Esophagus muscularis mucosa (tissue), 4 donors: Measurements from ENCODE around the gene NDUFV3. TPM values are rescaled to one million over a fixed set of nuclear protein-coding genes. Genes with fewer than 3 reads are reported as not detected.

Source experiments
- DNase-seq: peaks from one replicate; pipeline ENCODE4 v3.0.0-alpha.2; 2017; ENCODE audit errors: extremely low spot score
- H3K27ac ChIP-seq, 4 donors: fragments of 200-600 bp; sonication (generic); replicated peaks in 1 of 4; 1 replicate in 3 of 4; 2 replicates in 1 of 4; pipeline ENCODE4 v1.5.1; 2016 to 2019; ENCODE audit warnings: mild to moderate bottlenecking in 1 of 4
- H3K27me3 ChIP-seq, 4 donors: fragments of 200-600 bp; sonication (generic); one replicate each; pipeline versions ENCODE4 v1.5.1 to v1.6.0; 2016 to 2019
- H3K36me3 ChIP-seq, 4 donors: fragments of 200-600 bp; sonication (generic); one replicate each; pipeline ENCODE4 v1.5.1; 2016 to 2019
- H3K4me1 ChIP-seq, 4 donors: fragments of 200-600 bp; sonication (generic); one replicate each; pipeline ENCODE4 v1.5.1; 2016 to 2019
- H3K4me3 ChIP-seq, 4 donors: fragments of 200-600 bp; sonication (generic); 1 replicate in 2 of 4; 2 replicates in 2 of 4; pipeline ENCODE4 v1.5.1; 2016 to 2019; ENCODE audit warnings: mild to moderate bottlenecking in 4 of 4, moderate library complexity in 1 of 4
- H3K9me3 ChIP-seq, 4 donors: fragments of 200-600 bp; sonication (generic); 1 replicate in 3 of 4; 2 replicates in 1 of 4; pipeline ENCODE4 v1.5.1; 2016 to 2019
- EP300 ChIP-seq: sonication (generic); formaldehyde crosslinking; IDR thresholded peaks from one replicate; pipeline ENCODE4 v1.6.1; 2017; ENCODE audit warnings: antibody characterized with exemption
- POLR2A ChIP-seq: fragments of 450-650 bp; IDR thresholded peaks from one replicate; pipeline ENCODE4 v1.6.1; 2017; ENCODE audit warnings: antibody characterized with exemption, moderate library complexity, mild to moderate bottlenecking, low read depth
- POLR2AphosphoS5 ChIP-seq, 2 donors: sonication (generic); formaldehyde crosslinking; IDR thresholded peaks; one replicate each; pipeline ENCODE4 v1.6.1; 2017; ENCODE audit warnings: antibody characterized with exemption in 2 of 2
- WGBS: methylation state at CpG from one replicate; pipeline ENCODE4 v1.1.5; 2018; 5-methylcytosine and 5-hydroxymethylcytosine counted together
- intact Hi-C: fragments of 100-400 bp; cut with DNase I; formaldehyde crosslinking; loops from one replicate; pipeline ENCODE4 v1.15.1; 2023
- total RNA-seq, 4 donors: library from RNA; depleted of rRNA; stranded (reverse); fragments of >200 nt; gene quantifications; one replicate each; pipeline versions ENCODE4 v1.1.0 to v1.2.1, GENCODE V29; 2016
- TF ChIP-seq, protein P1 (sequence below), 3 experiments: fragments of 200-600 bp in 2 of 3; fragments of 450-650 bp in 1 of 3; sonication (generic) in 2 of 3; IDR thresholded peaks; one replicate each; pipeline ENCODE4 v1.5.1; 2017 to 2019; ENCODE audit warnings: antibody characterized with exemption in 3 of 3, mild to moderate bottlenecking in 2 of 3, moderate library complexity in 1 of 3

NDUFV3 gene
- total RNA-seq: 100 to 1,000 TPM in 1 of 4 donors, 10 to 100 TPM in 3; 56.7 to 102 (median 74.1) TPM

DNA sequence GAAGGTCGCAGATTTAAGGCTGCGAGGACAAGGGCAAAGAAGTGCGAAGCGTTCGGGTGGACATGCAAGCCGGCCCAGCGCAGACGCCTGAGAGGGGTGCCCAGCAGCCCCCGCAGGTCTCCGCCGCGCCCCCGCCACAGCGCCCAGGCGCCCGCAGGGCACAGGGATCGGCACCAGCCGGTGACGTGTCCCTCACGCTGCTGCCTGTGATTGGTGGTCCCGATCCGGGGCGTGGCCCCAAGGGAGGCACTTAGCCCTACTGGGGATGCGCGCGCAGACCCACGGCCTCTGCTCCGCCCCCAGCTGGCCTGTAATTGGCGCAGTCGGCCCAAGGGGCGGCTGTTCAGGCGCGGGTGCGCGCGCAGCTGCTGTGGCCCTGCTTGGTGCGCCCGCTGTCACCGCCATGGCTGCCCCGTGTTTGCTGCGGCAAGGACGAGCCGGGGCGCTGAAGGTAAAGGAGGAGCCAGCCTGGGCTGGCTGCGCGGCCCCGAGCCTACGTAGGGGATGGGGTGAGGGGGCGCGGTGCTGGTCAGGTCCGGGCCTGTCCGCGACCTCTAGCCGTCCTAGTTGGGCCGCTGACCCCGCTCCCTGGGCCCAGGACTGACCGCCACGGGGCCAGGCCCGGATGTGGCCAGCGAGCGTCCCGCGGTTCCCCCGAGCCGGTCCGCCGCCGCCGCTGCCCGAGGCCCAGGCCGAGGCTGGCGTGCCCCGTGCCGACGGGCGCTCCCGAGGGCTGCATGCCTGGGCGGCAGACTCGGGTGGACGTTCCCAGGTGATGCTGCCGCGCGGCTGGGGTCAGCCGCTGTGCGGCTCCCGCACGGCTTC is at the start of gene NDUFV3:
NDUFV3 (plus strand) TSS at position 379 of the 825 bp plus-strand sequence; CDS start at position 404, 25 bp downstream.
- Histone ChIP-seq H3K4me1 (peaks cover 7 to 32% (median 20%) of the 10 kb centered on the region in 4 donors), H3K36me3 (peaks cover 14 to 21% (median 15%) of the 10 kb centered on the region in 4 donors), H3K27me3 (no peaks in the 10 kb centered on the region), H3K9me3 (no peaks in the 10 kb centered on the region), H3K27ac (peak within 1 kb of the TSS; percentile 93 to 99 (median 96)), H3K4me3 (peak within 1 kb of the TSS; percentile 72 to 93 (median 84))
- 1% methylated on average over 28 of the region's 87 CpGs for WGBS
- intact Hi-C loops: loop anchor here (10.0 kb wide), 1 partner anchor 82 kb away; the partner anchor contains the start of gene PKNOX1
- DNase-seq: peak; percentile 100
- TF ChIP-seq POLR2AphosphoS5 (IDR thresholded peaks at IDR 0.05) (peak; percentile 97 to 99), POLR2A (peak; percentile 94), EP300 (no peak)

DNA sequence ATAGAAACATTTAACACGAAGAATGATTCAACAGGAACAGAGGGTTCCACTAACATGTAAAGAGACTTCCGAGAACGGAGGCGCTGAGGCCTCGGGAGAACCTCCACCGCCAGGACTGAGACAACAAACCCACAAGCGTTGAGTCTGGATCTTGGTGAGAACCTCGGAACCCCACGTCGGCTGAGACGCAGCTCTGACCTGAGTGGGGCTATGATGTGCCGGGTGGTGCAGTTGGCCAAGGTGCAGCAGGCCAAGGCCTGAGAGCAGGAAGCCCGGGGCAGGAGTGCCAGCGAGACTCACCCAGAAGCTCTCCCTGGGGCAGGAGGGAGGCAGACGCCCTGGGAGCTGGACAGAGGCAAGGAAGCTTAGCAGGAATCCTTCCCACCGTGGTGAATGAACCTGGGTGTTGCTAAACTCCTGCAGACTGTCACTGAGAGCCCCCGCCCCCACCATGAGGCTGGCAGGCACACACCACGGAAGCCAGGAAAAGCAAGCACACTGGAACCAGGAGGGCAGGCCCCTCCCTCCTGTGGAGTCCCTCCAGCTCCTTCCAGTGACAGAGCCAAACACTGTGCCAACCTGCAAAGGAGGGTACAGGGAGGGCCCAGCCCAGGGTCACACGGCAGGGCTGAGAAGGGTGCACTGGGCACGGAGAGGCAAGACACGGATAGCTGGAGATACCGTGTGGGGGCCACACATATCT is 48.5 kb upstream of the NDUFV3 start:
- H3K4me1 ChIP-seq: peaks cover 6 to 15% (median 7%) of the 10 kb centered on the region in 4 donors
- DNase-seq: no peak
- no peaks in the 10 kb centered on the region for H3K27me3 ChIP-seq
- H3K36me3 ChIP-seq: peaks cover 19 to 92% (median 76%) of the 10 kb centered on the region in 4 donors
- TF ChIP-seq POLR2A: no peak
- TF ChIP-seq, protein P1, sequence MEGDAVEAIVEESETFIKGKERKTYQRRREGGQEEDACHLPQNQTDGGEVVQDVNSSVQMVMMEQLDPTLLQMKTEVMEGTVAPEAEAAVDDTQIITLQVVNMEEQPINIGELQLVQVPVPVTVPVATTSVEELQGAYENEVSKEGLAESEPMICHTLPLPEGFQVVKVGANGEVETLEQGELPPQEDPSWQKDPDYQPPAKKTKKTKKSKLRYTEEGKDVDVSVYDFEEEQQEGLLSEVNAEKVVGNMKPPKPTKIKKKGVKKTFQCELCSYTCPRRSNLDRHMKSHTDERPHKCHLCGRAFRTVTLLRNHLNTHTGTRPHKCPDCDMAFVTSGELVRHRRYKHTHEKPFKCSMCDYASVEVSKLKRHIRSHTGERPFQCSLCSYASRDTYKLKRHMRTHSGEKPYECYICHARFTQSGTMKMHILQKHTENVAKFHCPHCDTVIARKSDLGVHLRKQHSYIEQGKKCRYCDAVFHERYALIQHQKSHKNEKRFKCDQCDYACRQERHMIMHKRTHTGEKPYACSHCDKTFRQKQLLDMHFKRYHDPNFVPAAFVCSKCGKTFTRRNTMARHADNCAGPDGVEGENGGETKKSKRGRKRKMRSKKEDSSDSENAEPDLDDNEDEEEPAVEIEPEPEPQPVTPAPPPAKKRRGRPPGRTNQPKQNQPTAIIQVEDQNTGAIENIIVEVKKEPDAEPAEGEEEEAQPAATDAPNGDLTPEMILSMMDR (IDR thresholded peaks at IDR 0.05): no peak
- TF ChIP-seq POLR2AphosphoS5 (IDR thresholded peaks at IDR 0.05): no peak
- TF ChIP-seq EP300: no peak
- 80% methylated on average over 15 of the region's 22 CpGs for WGBS
- H3K4me3 ChIP-seq: no peak overlapping the region
- H3K27ac ChIP-seq: peak overlapping the region in 3 of 4 donors; percentile 27 to 61 (median 31)
- intact Hi-C loops: no loop called here
- no peaks in the 10 kb centered on the region for H3K9me3 ChIP-seq

DNA sequence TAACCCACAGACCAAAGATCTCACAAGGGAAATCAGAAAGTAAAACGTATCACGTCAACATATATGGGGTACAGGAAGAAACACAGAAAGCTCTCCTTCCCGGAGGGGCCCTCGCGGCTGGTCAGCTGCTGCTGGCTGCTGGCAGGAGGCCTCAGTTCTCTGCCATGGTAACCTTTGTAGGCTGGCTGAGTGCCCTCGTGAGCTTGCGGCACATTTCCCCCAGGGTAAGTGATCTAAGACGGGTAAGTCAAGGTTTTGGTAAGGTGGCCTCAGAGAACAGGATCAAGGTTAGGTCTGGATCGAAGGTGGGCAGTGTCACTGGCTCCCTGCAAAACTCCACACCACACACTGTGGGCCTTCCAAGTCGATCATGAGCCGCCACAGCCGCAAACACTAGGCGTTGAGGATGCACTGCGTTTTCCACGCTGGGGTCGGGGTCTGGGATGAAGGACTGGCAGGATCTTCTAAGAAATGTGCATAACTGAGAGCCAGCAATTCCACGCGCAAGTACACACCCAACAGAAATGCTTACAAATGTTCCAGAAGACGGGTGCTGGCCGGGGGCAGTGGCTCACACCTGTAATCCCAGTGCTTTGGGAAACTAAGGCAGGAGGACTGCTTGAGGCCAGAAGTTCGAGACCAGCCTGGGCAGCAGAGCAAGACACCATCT is 47.7 kb upstream of the NDUFV3 start:
- Histone ChIP-seq H3K36me3 (peaks cover 21 to 92% (median 76%) of the 10 kb centered on the region in 4 donors), H3K27me3 (no peaks in the 10 kb centered on the region), H3K4me1 (peaks cover 6 to 15% (median 7%) of the 10 kb centered on the region in 4 donors), H3K9me3 (no peaks in the 10 kb centered on the region), H3K27ac (peak overlapping the region in 2 of 4 donors; percentile 27 to 61), H3K4me3 (no peak overlapping the region)
- DNase-seq: no peak
- TF ChIP-seq EP300 (no peak), POLR2A (no peak), POLR2AphosphoS5 (IDR thresholded peaks at IDR 0.05) (no peak)
- TF ChIP-seq, protein P1 (IDR thresholded peaks at IDR 0.05): no peak
- intact Hi-C loops: no loop called here
- WGBS: 89% methylated on average over 18 of the region's 21 CpGs

DNA sequence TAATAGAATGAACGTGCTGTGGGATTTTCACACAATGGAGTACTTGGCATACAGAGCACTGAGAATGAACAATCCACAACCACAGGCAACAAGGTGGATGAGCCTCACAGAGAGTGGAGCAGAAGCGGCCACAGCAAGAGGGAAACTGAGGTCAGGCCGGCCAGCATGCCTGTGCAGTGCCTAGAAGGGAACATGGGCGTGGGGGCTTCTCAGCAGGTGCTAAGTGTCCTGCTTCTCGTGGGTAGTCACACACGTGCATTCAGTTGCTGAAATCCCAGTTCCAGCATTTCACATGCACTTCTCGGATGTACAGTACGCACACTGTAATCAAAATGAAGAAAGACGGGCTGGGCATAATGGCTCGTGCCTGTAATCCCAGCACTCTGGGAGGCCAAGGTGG is 46.9 kb upstream of the NDUFV3 start:
- Histone ChIP-seq H3K4me1 (peaks cover 6 to 15% (median 7%) of the 10 kb centered on the region in 4 donors), H3K27ac (no peak overlapping the region), H3K9me3 (no peaks in the 10 kb centered on the region), H3K4me3 (no peak overlapping the region), H3K36me3 (peaks cover 18 to 92% (median 76%) of the 10 kb centered on the region in 4 donors), H3K27me3 (no peaks in the 10 kb centered on the region)
- intact Hi-C loops: no loop called here
- TF ChIP-seq POLR2A (no peak), POLR2AphosphoS5 (IDR thresholded peaks at IDR 0.05) (no peak), EP300 (no peak)
- TF ChIP-seq, protein P1 (IDR thresholded peaks at IDR 0.05): no peak
- 93% methylated on average over 10 of the region's 10 CpGs for WGBS
- DNase-seq: no peak
